Iris pigment epithelial cell (primary cell): ENCODE results near the gene TBX15.
"Not testable (repeated sequence)": the region's sequence is repeated elsewhere in the genome, so short reads cannot be mapped to it uniquely, and the experiment has no call there.

ENCODE experiments used
- DNase-seq: peaks from one replicate; pipeline ENCODE4 v3.0.0-alpha.2; 2011; ENCODE audit warnings: low read depth

The TBX15 gene

DNA sequence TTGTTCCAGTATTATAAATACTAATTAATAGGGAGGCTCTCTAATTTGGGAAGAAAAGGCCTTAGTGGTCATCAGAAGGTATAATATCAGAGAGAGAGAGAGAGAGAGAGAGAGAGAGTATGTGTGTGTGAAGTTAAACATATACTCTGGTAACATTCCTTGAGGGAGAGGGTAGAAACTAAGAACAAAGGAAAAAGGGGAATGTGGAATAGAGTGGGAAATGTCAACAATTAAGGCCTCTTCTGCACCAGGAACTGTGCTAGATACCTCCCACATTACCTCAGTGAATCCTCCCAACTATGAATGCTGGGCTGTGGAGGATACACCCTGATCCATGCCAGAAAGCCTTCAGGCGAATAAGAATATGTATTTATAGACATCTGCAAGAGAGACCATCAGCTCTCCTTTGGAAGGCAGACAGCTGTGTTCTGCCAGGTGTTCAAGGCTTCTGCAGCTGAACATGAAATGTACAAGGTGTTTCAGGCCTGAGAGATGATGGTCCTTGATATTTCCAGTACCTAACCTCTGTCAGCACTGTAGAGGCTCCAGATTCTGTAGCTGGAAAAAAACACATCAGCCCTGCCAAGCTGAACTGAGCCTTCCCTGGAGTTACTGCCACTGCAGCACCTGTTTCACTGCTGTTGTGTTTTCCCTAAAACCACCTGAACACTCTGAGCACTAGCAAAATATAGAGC is 29.1 kb downstream of the TBX15 start:
- DNase-seq: no peak

GRCh38 chr1:118958140-118958539 is 30.0 kb downstream of the TBX15 start:
- no peak for DNase-seq

GRCh38 chr1:118957579-118957978 is 30.6 kb downstream of the TBX15 start:
- not testable (repeated sequence) for DNase-seq

GRCh38 chr1:118954301-118954905 is 33.7 kb downstream of the TBX15 start:
- no peak for DNase-seq

- DNase-seq: no peak
Measured at GRCh38 chr1:118951270-118951936, 36.7 kb downstream of the TBX15 start.

DNA sequence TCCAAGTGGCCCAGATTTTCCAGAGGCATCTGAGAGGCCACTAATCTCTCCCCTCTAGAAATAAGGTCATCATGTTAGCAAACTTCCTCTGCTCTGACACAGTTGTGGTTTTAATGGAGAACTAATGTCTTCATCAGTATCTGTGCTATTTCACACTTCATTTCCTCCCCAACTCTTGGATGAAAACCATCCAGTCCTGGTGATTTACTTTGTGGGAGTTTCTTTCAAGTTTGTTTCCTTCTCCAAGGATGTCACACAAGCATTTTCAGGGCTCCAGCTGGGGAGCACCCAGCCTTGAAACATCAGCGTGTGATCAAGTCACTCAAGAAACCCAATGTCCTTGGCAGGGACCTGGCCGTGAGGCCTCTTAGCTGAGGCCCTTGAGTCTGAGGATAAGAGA is 38.8 kb downstream of the TBX15 start:
- peak; percentile 17 for DNase-seq

GRCh38 chr1:118948846-118949245 is 39.3 kb downstream of the TBX15 start:
- DNase-seq: no peak

DNA sequence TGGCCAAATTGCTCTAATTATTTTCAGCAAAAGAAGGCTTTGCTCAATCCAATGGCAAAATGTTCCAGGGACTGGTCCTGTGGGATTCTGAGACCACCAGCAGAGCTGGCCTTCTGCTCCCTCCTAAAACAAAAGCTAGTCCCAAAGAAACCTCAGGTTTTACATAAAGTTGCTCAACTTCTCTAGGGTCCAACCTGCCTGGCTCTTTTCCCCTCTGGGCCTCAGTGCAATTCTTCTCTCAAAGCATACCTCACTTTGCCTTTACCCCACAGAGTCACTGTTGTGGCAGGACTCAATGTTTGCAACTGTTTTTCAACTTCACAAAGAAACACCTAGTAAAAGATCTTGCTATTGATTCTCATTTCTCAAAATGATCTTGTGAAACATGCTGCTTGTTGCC is 39.8 kb downstream of the TBX15 start:
- no peak for DNase-seq

GRCh38 chr1:118947790-118948189 is 40.4 kb downstream of the TBX15 start:
- peak; percentile 53 for DNase-seq

DNA sequence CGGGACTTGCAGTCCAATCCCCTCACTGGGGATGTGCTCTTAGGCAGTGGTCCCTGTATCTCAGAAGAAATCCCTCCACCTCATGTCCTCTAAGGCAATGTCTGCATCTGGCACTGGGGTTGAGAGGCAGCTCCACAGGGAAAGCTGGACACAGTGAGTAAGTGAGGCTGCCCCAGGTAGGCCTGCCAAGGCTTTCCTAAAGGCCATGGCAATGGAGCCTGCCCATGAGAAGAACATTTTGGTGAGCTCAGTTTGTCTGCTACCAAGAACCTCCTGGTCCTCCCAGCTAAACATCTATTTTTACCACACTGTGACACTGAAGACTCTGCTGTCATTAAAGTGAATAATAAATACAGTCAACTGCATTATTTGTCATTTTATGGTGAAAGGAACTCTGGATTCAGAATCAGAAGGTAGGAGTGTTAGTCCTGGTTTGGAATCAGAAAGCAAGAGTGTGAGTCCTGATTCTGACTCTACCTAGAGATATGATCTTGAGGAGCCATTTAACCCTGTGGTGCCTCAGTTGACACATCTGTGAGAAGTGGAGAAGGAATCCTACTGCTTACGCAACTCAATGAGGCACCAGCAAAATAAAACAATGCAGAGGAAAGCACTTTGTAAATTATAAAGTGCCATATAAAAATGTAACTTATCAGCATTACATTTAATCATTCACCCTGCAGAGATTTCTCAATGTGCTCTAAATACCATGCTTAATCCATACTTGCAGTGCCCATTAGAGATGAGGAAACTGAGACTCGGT is 41.0 kb downstream of the TBX15 start:
- DNase-seq: no peak

- DNase-seq: no peak
Measured at GRCh38 chr1:118945489-118945888, 42.7 kb downstream of the TBX15 start.

DNA sequence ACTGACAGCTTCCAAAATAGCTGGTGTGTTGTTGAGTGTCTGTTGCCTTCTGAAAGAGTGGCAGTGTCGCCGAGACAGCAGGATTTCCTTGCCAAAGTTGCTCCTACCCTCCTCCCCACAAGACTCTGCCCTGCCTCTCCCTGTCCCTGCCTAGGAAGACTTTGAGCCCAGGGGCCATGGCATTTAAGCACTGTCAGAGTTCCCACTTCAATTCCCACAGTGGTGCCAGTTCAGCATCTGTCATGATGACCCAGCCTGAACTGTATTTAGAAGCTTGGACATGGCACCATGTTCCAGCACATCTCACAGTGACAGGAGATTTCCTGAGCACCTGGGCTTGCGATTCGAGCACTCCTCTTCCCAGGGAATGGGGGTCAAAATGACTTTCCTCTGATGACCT is 43.6 kb downstream of the TBX15 start:
- DNase-seq: no peak

DNA sequence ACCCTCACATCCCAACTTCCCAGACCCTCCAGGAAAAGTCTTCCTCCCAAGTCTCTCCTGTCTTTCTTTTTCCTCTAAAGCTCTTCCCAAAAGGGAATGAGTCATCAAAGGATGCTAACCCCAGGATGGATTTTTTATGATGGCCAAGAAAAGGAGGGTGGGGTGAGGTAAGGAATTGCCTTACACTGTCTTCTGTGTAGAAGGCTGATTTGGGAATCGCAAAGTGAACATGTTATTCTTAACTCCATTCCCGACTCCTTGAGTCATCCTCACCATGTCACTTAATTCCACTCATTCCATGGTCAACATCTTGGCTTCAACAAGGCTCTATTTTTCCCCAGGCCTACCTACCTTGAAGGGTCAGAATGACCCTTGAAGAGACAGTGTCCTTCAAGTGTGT is 44.0 kb downstream of the TBX15 start:
- DNase-seq: no peak

- DNase-seq: no peak
Measured at GRCh38 chr1:118940957-118941356, 47.2 kb downstream of the TBX15 start.

- no peak for DNase-seq
Measured at GRCh38 chr1:118937413-118938072, 50.6 kb downstream of the TBX15 start.

DNA sequence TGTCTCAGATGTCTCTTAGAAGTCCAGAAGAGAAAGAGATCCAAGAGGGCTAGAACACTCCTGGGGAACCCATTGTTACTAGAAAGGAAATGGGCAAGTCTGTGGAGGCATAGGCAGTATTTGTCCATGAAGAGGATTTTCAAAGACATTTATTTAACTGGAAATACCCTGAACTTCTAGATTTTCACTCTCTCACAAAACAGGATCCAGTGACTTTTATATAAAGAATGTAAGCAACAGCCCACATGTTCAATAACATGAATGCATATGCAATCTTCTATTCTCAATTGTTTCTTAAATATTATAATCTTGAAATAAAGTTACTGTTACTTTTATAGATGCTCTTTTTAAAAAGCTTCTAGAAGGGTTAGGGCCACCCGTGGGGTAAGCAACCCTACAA is 53.4 kb downstream of the TBX15 start:
- no peak for DNase-seq

DNA sequence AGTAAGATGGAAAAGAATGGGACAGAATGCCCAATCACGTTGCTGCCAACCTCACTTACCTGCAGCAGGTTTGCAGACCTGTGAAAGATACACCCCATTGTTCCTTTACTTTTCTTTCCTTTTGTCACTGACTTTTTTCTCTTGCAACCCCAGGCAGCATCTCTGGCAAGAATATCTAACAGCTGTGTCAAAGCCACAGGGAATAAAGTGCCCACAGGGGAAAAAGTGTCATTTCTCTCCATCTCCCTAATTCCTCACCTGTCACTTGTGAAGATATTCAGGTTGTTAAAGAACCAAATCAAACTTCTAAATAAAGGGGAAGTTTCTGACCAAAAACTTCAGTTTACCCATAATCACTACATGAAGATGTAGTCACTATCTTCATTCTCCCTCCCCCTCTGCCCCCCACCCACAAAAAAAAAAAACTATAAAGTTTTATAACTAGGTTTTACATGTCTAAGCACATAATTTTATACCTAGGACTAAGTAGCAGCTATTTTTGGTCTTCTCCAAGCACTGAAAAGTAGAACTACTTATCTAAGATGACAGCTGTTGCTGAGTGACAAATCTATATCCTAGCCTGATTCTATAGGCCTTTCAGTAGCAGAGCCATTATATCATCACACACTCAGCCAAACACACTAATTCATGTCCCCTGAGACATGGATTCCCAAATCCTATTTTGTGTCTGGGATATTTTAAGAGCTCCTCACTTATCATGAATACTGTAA is 54.9 kb downstream of the TBX15 start:
- DNase-seq: no peak

DNA sequence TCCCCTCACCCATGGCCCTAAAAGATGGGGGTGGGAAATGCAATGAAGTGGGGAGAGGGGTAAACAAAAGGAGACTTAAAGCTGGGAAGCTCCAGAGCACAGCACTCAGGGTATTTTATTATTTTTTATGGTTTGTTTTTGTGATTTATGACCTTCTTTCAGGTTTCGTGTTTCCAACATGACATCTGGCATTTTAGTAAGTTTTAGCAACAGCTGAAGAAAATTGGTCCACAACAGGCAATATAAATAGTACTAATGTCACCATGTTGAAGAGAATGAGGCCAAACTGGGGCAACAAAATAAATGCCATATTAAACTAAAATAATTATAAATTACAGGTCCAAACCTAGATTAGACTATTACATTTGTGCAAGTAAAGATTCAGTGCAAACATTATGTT is 56.3 kb downstream of the TBX15 start:
- no peak for DNase-seq

- peak; percentile 25 for DNase-seq
Measured at GRCh38 chr1:118928739-118929554, 59.2 kb downstream of the TBX15 start.

GRCh38 chr1:118927427-118928187 is 60.5 kb downstream of the TBX15 start:
- no peak for DNase-seq
